Neutrophil (primary cell): ENCODE data around the gene ARHGAP21.
"Not testable (repeated sequence)": the region's sequence is repeated elsewhere in the genome, so short reads cannot be mapped to it uniquely, and the experiment has no call there.

Source experiments
- H3K27ac ChIP-seq: fragments of 200-600 bp; sonication (generic); 2 replicates; pipeline ENCODE4 v1.5.1; 2016; ENCODE audit warnings: mild to moderate bottlenecking, moderate library complexity
- H3K27me3 ChIP-seq: fragments of 200-600 bp; sonication (generic); 2 replicates; pipeline ENCODE4 v1.6.0; 2016; ENCODE audit warnings: mild to moderate bottlenecking
- H3K36me3 ChIP-seq: fragments of 200-600 bp; sonication (generic); 2 replicates; pipeline ENCODE4 v1.5.1; 2017
- H3K4me1 ChIP-seq, 2 experiments: fragments of 200-600 bp in 1 of 2; sonication (generic) in 1 of 2; 1 replicate in 1 of 2; 2 replicates in 1 of 2; pipeline versions ENCODE4 v1.5.1 to v1.6.1; 2013 to 2016; ENCODE audit warnings: low read depth in 1 of 2, low read length in 1 of 2, mild to moderate bottlenecking in 1 of 2, moderate library complexity in 1 of 2; ENCODE audit not compliant: control insufficient read depth in 1 of 2, insufficient read depth in 1 of 2
- H3K4me3 ChIP-seq, 2 experiments: fragments of 200-600 bp in 1 of 2; sonication (generic) in 1 of 2; 1 replicate in 1 of 2; 2 replicates in 1 of 2; pipeline ENCODE4 v1.5.1; 2013 to 2016; ENCODE audit warnings: low read depth in 1 of 2, low read length in 1 of 2, mild to moderate bottlenecking in 1 of 2, moderate library complexity in 1 of 2
- H3K9me3 ChIP-seq: fragments of 200-600 bp; sonication (generic); 2 replicates; pipeline ENCODE4 v1.5.1; 2016
- CTCF ChIP-seq: fragments of 200-600 bp; sonication (generic); IDR thresholded peaks from 2 replicates; pipeline ENCODE4 v1.5.1; 2016; ENCODE audit warnings: antibody characterized with exemption

ARHGAP21 gene

GRCh38 chr10:24669285-24669852, 54.3 kb downstream of the ARHGAP21 start:
- Histone ChIP-seq H3K27ac (no peak overlapping the region), H3K27me3 (no peaks in the 10 kb centered on the region), H3K36me3 (no peaks in the 10 kb centered on the region), H3K4me3 (no peak overlapping the region), H3K9me3 (no peaks in the 10 kb centered on the region), H3K4me1 (no peaks in the 10 kb centered on the region)
- no peak for TF ChIP-seq CTCF

- Histone ChIP-seq H3K4me3 (no peak overlapping the region), H3K9me3 (no peaks in the 10 kb centered on the region), H3K27me3 (no peaks in the 10 kb centered on the region), H3K36me3 (no peaks in the 10 kb centered on the region), H3K27ac (no peak overlapping the region), H3K4me1 (no peaks in the 10 kb centered on the region)
- no peak for TF ChIP-seq CTCF
These were observed 55.4 kb downstream of the ARHGAP21 start for GRCh38 chr10:24668247-24668646.

- H3K4me3 ChIP-seq = no peak overlapping the region
- H3K27ac ChIP-seq = no peak overlapping the region
- no peaks in the 10 kb centered on the region for H3K4me1 ChIP-seq
- H3K9me3 ChIP-seq = no peaks in the 10 kb centered on the region
- H3K36me3 ChIP-seq = no peaks in the 10 kb centered on the region
- H3K27me3 ChIP-seq = no peaks in the 10 kb centered on the region
- TF ChIP-seq CTCF = no peak
These were observed 58.7 kb downstream of the ARHGAP21 start for GRCh38 chr10:24664991-24665390.

- Histone ChIP-seq H3K27me3 (no peaks in the 10 kb centered on the region), H3K4me1 (no peaks in the 10 kb centered on the region), H3K27ac (no peak overlapping the region), H3K9me3 (no peaks in the 10 kb centered on the region), H3K4me3 (no peak overlapping the region), H3K36me3 (no peaks in the 10 kb centered on the region)
- no peak for TF ChIP-seq CTCF
These were observed 62.3 kb downstream of the ARHGAP21 start for GRCh38 chr10:24661376-24661775.

GRCh38 chr10:24658319-24658718, 65.4 kb downstream of the ARHGAP21 start:
- H3K36me3 ChIP-seq, H3K4me3 ChIP-seq: not testable (repeated sequence)

GRCh38 chr10:24656326-24656725, 67.4 kb downstream of the ARHGAP21 start:
- H3K4me1 ChIP-seq, H3K36me3 ChIP-seq, H3K4me3 ChIP-seq, H3K9me3 ChIP-seq, H3K27me3 ChIP-seq, H3K27ac ChIP-seq: not testable (repeated sequence)

More at GRCh38 chr10:24658319-24658718, 65.4 kb downstream of the ARHGAP21 start:
- not testable (repeated sequence) for H3K27ac ChIP-seq, H3K9me3 ChIP-seq, H3K4me1 ChIP-seq, H3K27me3 ChIP-seq
